GM12878 (cell line): ENCODE measurements around the gene TP63. TPM values are rescaled to one million over a fixed set of nuclear protein-coding genes. Genes with fewer than 3 reads are reported as not detected.

Experiments used
- ATAC-seq: fragments of 200-7000 bp; cut with Tn5 transposase; 3 replicates; pipeline ENCODE4 v1.9.1; 2020; ENCODE audit warnings: mild to moderate bottlenecking, moderate library complexity
- BruUV-seq: library from RNA; stranded (reverse); fragments of 400-500 nt; replicated peaks from 2 replicates; lab custom pipeline; 2021; lab: Mats Ljungman, UMichigan
- CTCF ChIA-PET: fragments of 300-600 bp; sonication (Branson Sonifier 250); formaldehyde crosslinking; extraction: SDS; loops from one replicate; lab custom pipeline; 2021; ENCODE audit warnings: inconsistent platforms; lab: Yijun Ruan, JAX
- POLR2A ChIA-PET: fragments of 350-600 bp; formaldehyde crosslinking; extraction: SDS; loops from one replicate; lab custom pipeline; 2021; ENCODE audit warnings: inconsistent platforms; lab: Charles Lee
- RAD21 ChIA-PET: fragments of 300-600 bp; sonication (Branson Sonifier 250); formaldehyde crosslinking; loops from one replicate; lab custom pipeline; 2023; ENCODE audit warnings: antibody characterized with exemption; ENCODE audit not compliant: unreplicated experiment; lab: Charles Lee
- SMC1A ChIA-PET: fragments of 300-600 bp; sonication (Branson Sonifier 250); formaldehyde crosslinking; loops from one replicate; lab custom pipeline; 2023; ENCODE audit not compliant: unreplicated experiment, uncharacterized antibody; lab: Charles Lee
- DNase-seq: peaks from one replicate; pipeline ENCODE4 v3.0.0-alpha.2; 2011; ENCODE audit warnings: low read depth, low spot score
- FAIRE-seq: peaks from 3 replicates; lab custom pipeline; 2011; peaks lifted over from hg19 to GRCh38; lab: Jason Lieb, UNC
- H2AFZ ChIP-seq: 2 replicates; pipeline ENCODE4 v1.6.0; 2011; ENCODE audit warnings: low read depth, low read length, control low read depth; ENCODE audit not compliant: control insufficient read depth
- H3K27ac ChIP-seq: 2 replicates; pipeline ENCODE4 v1.5.1; 2011; ENCODE audit warnings: control low read depth; ENCODE audit not compliant: control insufficient read depth, insufficient read depth
- H3K27me3 ChIP-seq, 2 experiments: replicated peaks in 1 of 2; 2 replicates each; pipeline versions ENCODE4 v1.6.0 to v1.6.1; 2011; ENCODE audit warnings: low read length in 1 of 2; ENCODE audit not compliant: control insufficient read depth in 2 of 2, insufficient read depth in 2 of 2
- H3K36me3 ChIP-seq, 2 experiments: 2 replicates each; pipeline ENCODE4 v1.5.1; 2011; ENCODE audit warnings: low read length in 1 of 2; ENCODE audit not compliant: control insufficient read depth in 2 of 2, insufficient read depth in 2 of 2
- H3K4me1 ChIP-seq: 2 replicates; pipeline ENCODE4 v1.6.1; 2011; ENCODE audit warnings: mild to moderate bottlenecking, low read length, moderate library complexity, mixed read lengths; ENCODE audit not compliant: control insufficient read depth, insufficient read depth
- H3K4me2 ChIP-seq: 2 replicates; pipeline ENCODE4 v1.6.0; 2011; ENCODE audit warnings: control low read depth; ENCODE audit not compliant: control insufficient read depth, insufficient read depth
- H3K4me3 ChIP-seq: fragments of 200-600 bp; sonication (generic); 2 replicates; pipeline ENCODE4 v1.5.1; 2016
- H3K79me2 ChIP-seq: 2 replicates; pipeline ENCODE4 v1.6.0; 2011; ENCODE audit warnings: low read length; ENCODE audit not compliant: control insufficient read depth, insufficient read depth
- H3K9ac ChIP-seq: 2 replicates; pipeline ENCODE4 v1.8.0; 2011; ENCODE audit warnings: low read length, control low read depth, mixed read lengths; ENCODE audit not compliant: control insufficient read depth, insufficient read depth
- H3K9me3 ChIP-seq: replicated peaks from 3 replicates; pipeline ENCODE4 v1.5.1; 2011; ENCODE audit warnings: mild to moderate bottlenecking, low read length; ENCODE audit not compliant: control insufficient read depth, insufficient read depth
- H4K20me1 ChIP-seq: 2 replicates; pipeline ENCODE4 v1.6.0; 2011; ENCODE audit not compliant: control insufficient read depth, insufficient read depth
- FOXK2 ChIP-seq: fragments of 450-650 bp; IDR thresholded peaks from 2 replicates; pipeline ENCODE4 v1.6.1; 2017; ENCODE audit warnings: mild to moderate bottlenecking, moderate library complexity
- HSF1 ChIP-seq: fragments of 150-350 bp; IDR thresholded peaks from 2 replicates; pipeline ENCODE4 v1.6.1; 2014; ENCODE audit warnings: mild to moderate bottlenecking, low read depth, low read length
- LARP7 ChIP-seq: fragments of 450-650 bp; IDR thresholded peaks from 2 replicates; pipeline ENCODE4 v1.6.1; 2017; ENCODE audit warnings: mild to moderate bottlenecking
- MEF2A ChIP-seq: IDR thresholded peaks from 2 replicates; pipeline ENCODE4 v1.6.1; 2011; ENCODE audit warnings: low read depth, mild to moderate bottlenecking, low read length, moderate library complexity; ENCODE audit not compliant: insufficient read depth
- MLLT1 ChIP-seq: fragments of 450-650 bp; IDR thresholded peaks from 2 replicates; pipeline ENCODE4 v1.6.1; 2016; ENCODE audit warnings: mild to moderate bottlenecking
- NFXL1 ChIP-seq: fragments of 450-650 bp; IDR thresholded peaks from 2 replicates; pipeline ENCODE4 v1.6.1; 2017; ENCODE audit warnings: antibody characterized with exemption, mild to moderate bottlenecking, borderline replicate concordance
- PKNOX1 ChIP-seq: fragments of 450-650 bp; IDR thresholded peaks from 2 replicates; pipeline ENCODE4 v1.6.1; 2016; ENCODE audit warnings: mild to moderate bottlenecking
- RUNX3 ChIP-seq: IDR thresholded peaks from 2 replicates; pipeline ENCODE4 v1.6.1; 2012; ENCODE audit warnings: low read length, inconsistent platforms
- SKIL ChIP-seq: fragments of 450-650 bp; IDR thresholded peaks from 2 replicates; pipeline ENCODE4 v1.6.1; 2017; ENCODE audit warnings: mild to moderate bottlenecking, low read depth, inconsistent platforms; ENCODE audit not compliant: poor library complexity, severe bottlenecking
- SREBF1 ChIP-seq: IDR thresholded peaks from 2 replicates; pipeline ENCODE4 v1.6.1; 2012; ENCODE audit warnings: mild to moderate bottlenecking, low read length
- ZNF217 ChIP-seq: fragments of 450-650 bp; IDR thresholded peaks from 2 replicates; pipeline ENCODE4 v1.6.1; 2017; ENCODE audit warnings: antibody characterized with exemption, mild to moderate bottlenecking
- ZNF622 ChIP-seq: fragments of 450-650 bp; IDR thresholded peaks from 2 replicates; pipeline ENCODE4 v1.6.1; 2017; ENCODE audit warnings: mild to moderate bottlenecking, inconsistent platforms
- WGBS: methylation state at CpG from one replicate; pipeline ENCODE4 v1.1.6; 2016; ENCODE audit warnings: low lambda C conversion rate; ENCODE audit not compliant: insufficient replicate concordance, insufficient coverage; ENCODE audit errors: missing lambda C conversion rate; 5-methylcytosine and 5-hydroxymethylcytosine counted together
- in situ Hi-C: fragments of 300-500 bp; cut with MboI; formaldehyde crosslinking; loops from 9 replicates; pipeline ENCODE4 v1.14.3; 2018; ENCODE audit warnings: mixed read lengths
- intact Hi-C: fragments of 100-400 bp; cut with micrococcal nuclease; formaldehyde crosslinking; loops from one replicate; pipeline ENCODE4 v1.14.2; 2022; ENCODE audit not compliant: unreplicated experiment
- polyA plus RNA-seq, 11 experiments: library from polyadenylated mRNA; depleted of rRNA in 4 of 11; unstranded in 6 of 11; stranded (reverse) in 5 of 11; fragments of >200 nt; fragmentation: Nextera tagmentation in 4 of 11; fragmentation: Illumina TruSeq in 1 of 11; extraction: Ambion mirVana in 4 of 11; extraction: Trizol in 1 of 11; gene quantifications; 1 replicate in 1 of 11; 2 replicates in 10 of 11; pipeline versions ENCODE4 v1.2.1 to v1.2.3, GENCODE V29; 2011 to 2016; ENCODE audit warnings: inconsistent platforms in 2 of 11, missing spikeins in 2 of 11, low read depth in 1 of 11
- total RNA-seq, 4 experiments: library from RNA; depleted of rRNA in 3 of 4; stranded (reverse); fragments of >200 nt in 3 of 4; fragmentation: Illumina TruSeq in 1 of 4; extraction: Trizol in 1 of 4; gene quantifications; 2 replicates each; pipeline versions ENCODE4 v1.2.1 to v1.2.3, GENCODE V29; 2013 to 2021
- TF ChIP-seq, protein P1 (sequence below): fragments of 450-650 bp; IDR thresholded peaks from 2 replicates; pipeline ENCODE4 v1.6.1; 2017; ENCODE audit warnings: mild to moderate bottlenecking, moderate library complexity

The TP63 gene
- total and polyA plus RNA-seq, 10 of the 15 experiments (the other 5 are each of a cell fraction or from before 2014, with no cell fraction given), result 1.4 to 10.8 (median 6.2) TPM

GRCh38 chr3:189698811-189699210 lies 67.6 kb downstream of the TP63 start:
- in situ Hi-C loops, result no loop called here
- Histone ChIP-seq H3K36me3 (no peaks in the 10 kb centered on the region), H3K4me2 (no peak overlapping the region), H4K20me1 (no peaks in the 10 kb centered on the region), H2AFZ (no peak overlapping the region), H3K9me3 (no peaks in the 10 kb centered on the region; the same call in 2 of the 3 replicates), H3K79me2 (no peaks in the 10 kb centered on the region), H3K27me3 (no peaks in the 10 kb centered on the region), H3K4me1 (no peaks in the 10 kb centered on the region), H3K9ac (no peak overlapping the region), H3K4me3 (no peak overlapping the region), H3K27ac (no peak overlapping the region)
- ChIA-PET CTCF (interaction anchor here (1.2 to 4.3 kb wide), 3 partner anchors 9 to 13 kb away, joined by 4 to 19 read pairs (median 5); no protein-coding TSS in a partner anchor), RAD21 (interaction anchor here (0.7 to 0.8 kb wide), 2 partner anchors 187 to 358 kb away, joined by 3 read pairs; no protein-coding TSS in a partner anchor), POLR2A (interaction anchor here (1.1 kb wide), 1 partner anchor 13 kb away, joined by 3 read pairs; no protein-coding TSS in a partner anchor), SMC1A (interaction anchor here (0.8 to 1.7 kb wide), 5 partner anchors 11 to 187 kb away, joined by 3 to 6 read pairs (median 3); no protein-coding TSS in a partner anchor)
- ATAC-seq (no peak), FAIRE-seq (no peak), DNase-seq (no peak)
- 79% methylated on average over 2 of the region's 2 CpGs for WGBS
- BruUV-seq, result no TSS peak
- intact Hi-C loops, result no loop called here
- TF ChIP-seq HSF1 (no peak), RUNX3 (no peak), NFXL1 (no peak), LARP7 (no peak), ZNF217 (no peak), SREBF1 (no peak), PKNOX1 (no peak), MLLT1 (no peak), ZNF622 (no peak), SKIL (no peak), FOXK2 (no peak), MEF2A (no peak)
- TF ChIP-seq, protein P1, sequence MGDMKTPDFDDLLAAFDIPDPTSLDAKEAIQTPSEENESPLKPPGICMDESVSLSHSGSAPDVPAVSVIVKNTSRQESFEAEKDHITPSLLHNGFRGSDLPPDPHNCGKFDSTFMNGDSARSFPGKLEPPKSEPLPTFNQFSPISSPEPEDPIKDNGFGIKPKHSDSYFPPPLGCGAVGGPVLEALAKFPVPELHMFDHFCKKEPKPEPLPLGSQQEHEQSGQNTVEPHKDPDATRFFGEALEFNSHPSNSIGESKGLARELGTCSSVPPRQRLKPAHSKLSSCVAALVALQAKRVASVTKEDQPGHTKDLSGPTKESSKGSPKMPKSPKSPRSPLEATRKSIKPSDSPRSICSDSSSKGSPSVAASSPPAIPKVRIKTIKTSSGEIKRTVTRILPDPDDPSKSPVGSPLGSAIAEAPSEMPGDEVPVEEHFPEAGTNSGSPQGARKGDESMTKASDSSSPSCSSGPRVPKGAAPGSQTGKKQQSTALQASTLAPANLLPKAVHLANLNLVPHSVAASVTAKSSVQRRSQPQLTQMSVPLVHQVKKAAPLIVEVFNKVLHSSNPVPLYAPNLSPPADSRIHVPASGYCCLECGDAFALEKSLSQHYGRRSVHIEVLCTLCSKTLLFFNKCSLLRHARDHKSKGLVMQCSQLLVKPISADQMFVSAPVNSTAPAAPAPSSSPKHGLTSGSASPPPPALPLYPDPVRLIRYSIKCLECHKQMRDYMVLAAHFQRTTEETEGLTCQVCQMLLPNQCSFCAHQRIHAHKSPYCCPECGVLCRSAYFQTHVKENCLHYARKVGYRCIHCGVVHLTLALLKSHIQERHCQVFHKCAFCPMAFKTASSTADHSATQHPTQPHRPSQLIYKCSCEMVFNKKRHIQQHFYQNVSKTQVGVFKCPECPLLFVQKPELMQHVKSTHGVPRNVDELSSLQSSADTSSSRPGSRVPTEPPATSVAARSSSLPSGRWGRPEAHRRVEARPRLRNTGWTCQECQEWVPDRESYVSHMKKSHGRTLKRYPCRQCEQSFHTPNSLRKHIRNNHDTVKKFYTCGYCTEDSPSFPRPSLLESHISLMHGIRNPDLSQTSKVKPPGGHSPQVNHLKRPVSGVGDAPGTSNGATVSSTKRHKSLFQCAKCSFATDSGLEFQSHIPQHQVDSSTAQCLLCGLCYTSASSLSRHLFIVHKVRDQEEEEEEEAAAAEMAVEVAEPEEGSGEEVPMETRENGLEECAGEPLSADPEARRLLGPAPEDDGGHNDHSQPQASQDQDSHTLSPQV, result no peak
